VCaP (cell line): ENCODE measurements around the gene IL31.

Experiments
- H3K27ac ChIP-seq: fragments of 450-650 bp; 2 replicates; pipeline ENCODE4 v1.5.1; 2017
- CTCF ChIP-seq: fragments of 450-650 bp; conservative IDR thresholded peaks from 2 replicates; pipeline ENCODE4 v1.5.1; 2017; ENCODE audit warnings: mild to moderate bottlenecking, moderate library complexity

Gene IL31

DNA sequence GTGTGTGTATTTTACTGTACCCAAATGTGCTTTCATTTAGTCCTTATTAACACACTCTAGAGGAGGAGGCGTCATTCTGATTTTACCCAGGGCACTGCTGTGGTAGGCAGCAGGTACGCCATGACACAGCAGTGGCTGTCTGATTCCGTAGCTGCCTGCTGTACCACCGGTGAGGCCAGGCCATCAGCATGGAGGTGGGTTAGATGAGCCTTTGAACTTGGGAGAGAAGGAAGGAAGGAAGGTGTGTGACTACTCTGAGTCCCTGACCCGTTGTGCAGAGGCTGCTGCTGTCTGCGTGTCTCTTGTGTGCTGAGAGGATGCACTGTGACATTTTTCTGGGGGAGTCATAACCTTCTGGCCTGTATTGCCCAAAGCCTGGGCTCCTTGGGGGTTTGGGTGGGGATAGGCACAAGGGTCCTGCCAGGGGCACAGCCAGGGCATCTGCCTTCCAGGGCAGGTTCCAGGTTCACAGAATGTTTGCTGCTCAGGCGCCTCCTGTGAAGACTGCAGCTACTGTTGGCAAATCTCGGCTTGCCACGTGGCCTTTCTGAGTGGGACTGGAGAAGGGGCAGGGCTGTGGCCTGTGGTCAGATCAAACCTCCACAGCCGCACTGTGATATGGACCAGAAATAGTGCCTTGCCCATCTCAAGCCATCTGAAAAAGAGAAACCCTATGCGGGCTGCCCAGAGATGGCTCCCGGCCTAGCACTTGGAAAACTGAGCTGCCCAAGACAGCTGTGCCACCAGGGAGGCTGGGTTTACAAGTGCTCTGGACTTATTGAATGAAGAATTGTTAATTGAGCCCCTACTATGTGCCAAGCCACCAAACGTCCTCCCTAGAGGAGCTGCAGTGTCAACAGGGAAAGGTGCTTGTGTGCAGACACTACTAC is 48.3 kb downstream of the IL31 start:
- peak overlapping the region; percentile 46 for H3K27ac ChIP-seq
- TF ChIP-seq CTCF = no peak

GRCh38 chr12:122124370-122124769 is 49.7 kb downstream of the IL31 start:
- no peak for TF ChIP-seq CTCF
- H3K27ac ChIP-seq = peak overlapping the region; percentile 46; the same call in 1 of the 2 replicates

DNA sequence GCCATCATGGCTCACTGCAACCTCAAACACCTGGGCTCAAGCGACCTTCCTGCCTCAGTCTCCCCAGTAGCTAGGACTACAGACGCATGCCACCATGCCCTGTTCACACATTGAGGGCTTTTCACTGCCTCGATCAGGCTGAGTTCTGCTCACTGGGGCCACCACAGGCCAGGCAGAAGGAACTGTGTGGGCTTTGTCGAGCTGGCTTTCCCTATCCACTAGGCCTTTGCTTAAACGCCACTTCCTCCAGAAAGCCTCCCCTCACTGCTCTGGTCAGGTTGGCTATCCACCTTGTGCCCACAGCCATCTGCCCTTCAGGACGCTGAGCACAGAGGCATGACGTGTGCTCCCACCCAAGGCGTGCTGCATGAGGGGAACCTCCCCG is 50.3 kb downstream of the IL31 start:
- H3K27ac ChIP-seq = peak overlapping the region; percentile 56
- TF ChIP-seq CTCF = no peak

GRCh38 chr12:122123051-122123760 is 50.8 kb downstream of the IL31 start:
- H3K27ac ChIP-seq = peak overlapping the region; percentile 56
- TF ChIP-seq CTCF = peak; percentile 88
